NCI-H2227 (cell line): ENCODE results near the gene CNDP1.
"Not testable (repeated sequence)": the region's sequence is repeated elsewhere in the genome, so short reads cannot be mapped to it uniquely, and the experiment has no call there.

Experiments used
- DNase-seq: peaks from one replicate; lab custom pipeline; 2025; ENCODE audit not compliant: unreplicated experiment; lab: John Stamatoyannopoulos, UW

Gene CNDP1

GRCh38 chr18:74519320-74520095 is 14.8 kb upstream of the CNDP1 start:
- DNase-seq, result no peak

- DNase-seq, result no peak
These were observed 14.0 kb upstream of the CNDP1 start for GRCh38 chr18:74520096-74520833.

- DNase-seq, result no peak
These were observed 13.1 kb upstream of the CNDP1 start for GRCh38 chr18:74521068-74521725.

GRCh38 chr18:74522635-74523548 is 11.4 kb upstream of the CNDP1 start:
- DNase-seq, result no peak

- no peak for DNase-seq
These were observed 10.2 kb upstream of the CNDP1 start for GRCh38 chr18:74524097-74524496.

- not testable (repeated sequence) for DNase-seq
These were observed 9.4 kb upstream of the CNDP1 start for GRCh38 chr18:74524915-74525314.

GRCh38 chr18:74525741-74526140 is 8.6 kb upstream of the CNDP1 start:
- no peak for DNase-seq

- DNase-seq, result no peak
These were observed 7.8 kb upstream of the CNDP1 start for GRCh38 chr18:74526488-74526887.

- DNase-seq, result no peak
These were observed 5.8 kb upstream of the CNDP1 start for GRCh38 chr18:74528478-74528877.

GRCh38 chr18:74528913-74529312 is 5.4 kb upstream of the CNDP1 start:
- no peak for DNase-seq

GRCh38 chr18:74529378-74529777 is 4.9 kb upstream of the CNDP1 start:
- no peak for DNase-seq

- no peak for DNase-seq
These were observed 4.3 kb upstream of the CNDP1 start for GRCh38 chr18:74529811-74530583.

GRCh38 chr18:74530584-74530862 is 3.8 kb upstream of the CNDP1 start:
- DNase-seq, result no peak

GRCh38 chr18:74531043-74531442 is 3.3 kb upstream of the CNDP1 start:
- DNase-seq, result no peak

- DNase-seq, result no peak
These were observed 1.7 kb upstream of the CNDP1 start for GRCh38 chr18:74532511-74533025.

GRCh38 chr18:74533666-74534065 is 634 bp upstream of the CNDP1 start:
- DNase-seq, result no peak

GRCh38 chr18:74534981-74535649 is 815 bp downstream of the CNDP1 start:
- DNase-seq, result no peak

GRCh38 chr18:74539289-74539688 is 5.0 kb downstream of the CNDP1 start:
- DNase-seq, result no peak

GRCh38 chr18:74540652-74541421 is 6.5 kb downstream of the CNDP1 start:
- DNase-seq, result no peak
